HG02798 (cell line): ENCODE measurements around the gene WDFY1.

ENCODE experiments used
- ATAC-seq: cut with Tn5 transposase; IDR thresholded peaks from one replicate; pipeline ENCODE4 v1.9.1; 2021; ENCODE audit warnings: mild to moderate bottlenecking; ENCODE audit not compliant: unreplicated experiment, poor library complexity

The WDFY1 gene

GRCh38 chr2:223826995-223827394 lies 118.1 kb downstream of the WDFY1 start:
- ATAC-seq, result no peak
